H9 (cell line): ENCODE measurements around the gene PTPRN2. TPM values are rescaled to one million over a fixed set of nuclear protein-coding genes. Genes with fewer than 3 reads are reported as not detected.
A peak's percentile ranks its signal among the peaks of the same experiment; 100 is the strongest.

Experiments used
- DNase-seq: peaks from one replicate; pipeline ENCODE4 v3.0.0-alpha.2; 2017
- H2AFZ ChIP-seq: one replicate; pipeline ENCODE4 v1.6.1; 2013; ENCODE audit warnings: mild to moderate bottlenecking, low read length, control low read depth, moderate library complexity
- H2AK5ac ChIP-seq: 2 replicates; pipeline ENCODE4 v1.6.1; 2013; ENCODE audit warnings: low read length, control low read depth, mixed read lengths; ENCODE audit not compliant: insufficient read length
- H2BK120ac ChIP-seq: one replicate; pipeline ENCODE4 v1.6.1; 2013; ENCODE audit warnings: low read depth, mild to moderate bottlenecking, low read length, control low read depth, inconsistent platforms; ENCODE audit not compliant: poor library complexity, severe bottlenecking
- H2BK12ac ChIP-seq: 2 replicates; pipeline ENCODE4 v1.6.1; 2013; ENCODE audit warnings: low read length, control low read depth, mixed read lengths, low read depth; ENCODE audit not compliant: insufficient read length
- H2BK15ac ChIP-seq: 2 replicates; pipeline ENCODE4 v1.6.1; 2013; ENCODE audit warnings: low read depth, low read length, control low read depth
- H2BK20ac ChIP-seq: one replicate; pipeline ENCODE4 v1.6.1; 2013; ENCODE audit warnings: low read depth, mild to moderate bottlenecking, low read length, control low read depth, inconsistent platforms; ENCODE audit not compliant: poor library complexity, severe bottlenecking
- H2BK5ac ChIP-seq: 2 replicates; pipeline ENCODE4 v1.6.1; 2013; ENCODE audit warnings: low read length, control low read depth, mixed read lengths; ENCODE audit not compliant: insufficient read length
- H3K14ac ChIP-seq: 2 replicates; pipeline ENCODE4 v1.6.1; 2013; ENCODE audit warnings: low read length, control low read depth; ENCODE audit not compliant: insufficient read depth
- H3K18ac ChIP-seq: 2 replicates; pipeline ENCODE4 v1.6.1; 2013; ENCODE audit warnings: low read depth, mild to moderate bottlenecking, mixed read lengths, low read length, control low read depth; ENCODE audit not compliant: insufficient read length
- H3K23ac ChIP-seq: 2 replicates; pipeline ENCODE4 v1.6.1; 2013; ENCODE audit warnings: low read length, control low read depth, mixed read lengths, low read depth; ENCODE audit not compliant: insufficient read length
- H3K23me2 ChIP-seq: 2 replicates; pipeline ENCODE4 v1.6.1; 2013; ENCODE audit warnings: low read depth, mild to moderate bottlenecking, mixed read lengths, low read length, control low read depth; ENCODE audit not compliant: insufficient read length, poor library complexity, severe bottlenecking
- H3K27ac ChIP-seq: 2 replicates; pipeline ENCODE4 v1.5.1; 2013; ENCODE audit warnings: low read length, control low read depth, mixed read lengths, low read depth; ENCODE audit not compliant: insufficient read length
- H3K27me3 ChIP-seq: 2 replicates; pipeline ENCODE4 v1.6.1; 2013; ENCODE audit warnings: low read length, control low read depth, inconsistent platforms; ENCODE audit not compliant: insufficient read depth
- H3K4ac ChIP-seq: 2 replicates; pipeline ENCODE4 v1.6.1; 2013; ENCODE audit warnings: low read depth, mild to moderate bottlenecking, control low read depth, inconsistent platforms, low read length, moderate library complexity
- H3K4me1 ChIP-seq: 2 replicates; pipeline ENCODE4 v1.6.1; 2013; ENCODE audit warnings: low read length, control low read depth, inconsistent platforms; ENCODE audit not compliant: insufficient read depth
- H3K4me2 ChIP-seq: 2 replicates; pipeline ENCODE4 v1.6.1; 2013; ENCODE audit warnings: low read length, control low read depth, mixed read lengths; ENCODE audit not compliant: insufficient read length, insufficient read depth
- H3K56ac ChIP-seq: 2 replicates; pipeline ENCODE4 v1.6.1; 2013; ENCODE audit warnings: low read depth, mild to moderate bottlenecking, mixed read lengths, low read length, control low read depth; ENCODE audit not compliant: insufficient read length
- H3K79me1 ChIP-seq: 2 replicates; pipeline ENCODE4 v1.6.1; 2013; ENCODE audit warnings: low read depth, mild to moderate bottlenecking, moderate library complexity, low read length, control low read depth, inconsistent platforms; ENCODE audit not compliant: insufficient read depth, poor library complexity, severe bottlenecking
- H3K79me2 ChIP-seq: 2 replicates; pipeline ENCODE4 v1.6.1; 2013; ENCODE audit warnings: low read length, control low read depth, inconsistent platforms; ENCODE audit not compliant: insufficient read depth
- H3K9ac ChIP-seq: 2 replicates; pipeline ENCODE4 v1.6.1; 2013; ENCODE audit warnings: low read length, control low read depth, mixed read lengths; ENCODE audit not compliant: insufficient read length; ENCODE audit errors: extremely low read depth
- H3K9me3 ChIP-seq: one replicate; pipeline ENCODE4 v1.6.1; 2013; ENCODE audit warnings: low read depth, low read length, inconsistent platforms; ENCODE audit not compliant: control insufficient read depth
- H3T11ph ChIP-seq: one replicate; pipeline ENCODE4 v1.6.1; 2013; ENCODE audit warnings: mild to moderate bottlenecking, low read length, control low read depth, inconsistent platforms
- H4K20me1 ChIP-seq: one replicate; pipeline ENCODE4 v1.6.1; 2013; ENCODE audit not compliant: control insufficient read depth, insufficient read length, insufficient read depth
- H4K5ac ChIP-seq: 2 replicates; pipeline ENCODE4 v1.6.1; 2013; ENCODE audit warnings: low read depth, mild to moderate bottlenecking, mixed read lengths, low read length, control low read depth; ENCODE audit not compliant: insufficient read length
- H4K8ac ChIP-seq: replicated peaks from 2 replicates; pipeline ENCODE4 v1.6.1; 2013; ENCODE audit warnings: low read length, control low read depth, mixed read lengths, low read depth; ENCODE audit not compliant: insufficient read length
- H4K91ac ChIP-seq: 2 replicates; pipeline ENCODE4 v1.6.1; 2013; ENCODE audit warnings: low read depth, mild to moderate bottlenecking, moderate library complexity, mixed read lengths, low read length, control low read depth; ENCODE audit not compliant: insufficient read length
- H3K27ac Mint-ChIP-seq, 3 experiments: 2 replicates in 2 of 3; 3 replicates in 1 of 3; pipeline ENCODE4 v1.8.0; 2020 to 2021; ENCODE audit warnings: mixed read lengths in 3 of 3, mild to moderate bottlenecking in 1 of 3, moderate library complexity in 1 of 3
- H3K27me3 Mint-ChIP-seq: 2 replicates; pipeline ENCODE4 v1.8.0; 2021; ENCODE audit warnings: low read depth, mild to moderate bottlenecking, moderate library complexity, mixed read lengths
- H3K36me3 Mint-ChIP-seq, 3 experiments: 2 replicates in 2 of 3; 3 replicates in 1 of 3; pipeline ENCODE4 v1.8.0; 2020 to 2021; ENCODE audit warnings: low read depth in 3 of 3, mixed read lengths in 3 of 3; ENCODE audit not compliant: insufficient read depth in 1 of 3
- H3K4me1 Mint-ChIP-seq, 2 experiments: 2 replicates each; pipeline ENCODE4 v1.8.0; 2020; ENCODE audit warnings: mixed read lengths in 2 of 2
- H3K4me3 Mint-ChIP-seq, 2 experiments: 2 replicates in 1 of 2; 3 replicates in 1 of 2; pipeline ENCODE4 v1.8.0; 2020 to 2021; ENCODE audit warnings: mild to moderate bottlenecking in 2 of 2, mixed read lengths in 2 of 2, moderate library complexity in 1 of 2
- H3K9me3 Mint-ChIP-seq, 2 experiments: 2 replicates in 1 of 2; 3 replicates in 1 of 2; pipeline ENCODE4 v1.8.0; 2020; ENCODE audit warnings: mild to moderate bottlenecking in 2 of 2, mixed read lengths in 2 of 2, moderate library complexity in 1 of 2
- WGBS: extraction: QIAGEN DNeasy Blood & Tissue Kit; methylation state at CpG from one replicate; pipeline ENCODE4 v1.1.7; 2013; ENCODE audit warnings: missing lambda C conversion rate, low lambda C conversion rate, mixed read lengths; ENCODE audit not compliant: insufficient read length; ENCODE audit errors: extremely low coverage; 5-methylcytosine and 5-hydroxymethylcytosine counted together
- total RNA-seq: library from RNA; stranded (reverse); gene quantifications from 2 replicates; pipeline ENCODE4 v1.2.1, GENCODE V29; 2021
- TF ChIP-seq, protein P1 (sequence below): fragments of 200-600 bp; sonication (generic); conservative IDR thresholded peaks from 3 replicates; pipeline ENCODE4 v1.8.0; 2021; ENCODE audit warnings: antibody characterized with exemption, mild to moderate bottlenecking

Gene PTPRN2
- total RNA-seq, 1 experiment from 2014 or later, result 5.2 TPM

DNA sequence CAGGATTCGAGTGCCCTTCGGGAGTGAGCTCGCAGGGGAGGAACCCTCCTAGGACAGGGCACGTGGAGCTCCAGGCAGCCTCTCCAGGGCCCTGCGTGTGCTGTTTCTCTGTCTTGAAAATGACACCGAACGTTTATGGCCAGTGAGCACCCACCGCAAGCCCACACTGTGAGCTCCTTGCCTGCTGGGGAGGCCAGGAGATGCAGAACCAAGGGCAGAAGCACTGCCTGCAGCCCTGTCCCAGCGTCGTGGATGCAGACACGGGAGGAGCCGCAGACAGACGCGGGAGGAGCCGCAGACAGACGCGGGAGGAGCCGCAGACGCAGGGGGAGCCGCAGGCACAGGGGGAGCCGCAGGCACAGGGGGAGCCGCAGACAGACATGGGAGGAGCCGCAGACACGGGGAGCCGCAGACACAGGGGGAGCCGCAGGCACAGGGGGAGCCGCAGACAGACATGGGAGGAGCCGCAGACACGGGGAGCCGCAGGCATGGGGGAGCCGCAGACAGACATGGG, 314.4 kb downstream of the PTPRN2 start:
- no peak overlapping the region for H3K4ac ChIP-seq
- no peaks in the 10 kb centered on the region for H4K20me1 ChIP-seq
- no peaks in the 10 kb centered on the region for H3K79me2 ChIP-seq
- H3K9ac ChIP-seq, result no peak overlapping the region
- H3T11ph ChIP-seq, result no peak overlapping the region
- Mint-ChIP-seq H3K9me3 (peaks cover 19 to 22% of the 10 kb centered on the region in 2 experiments), H3K27me3 (0 out of 2 replicates have a peak, but pooled peaks cover 3% of the 10 kb centered on the region), H3K4me1 (peaks cover 15 to 21% of the 10 kb centered on the region in 2 experiments), H3K36me3 (peaks cover 5 to 16% (median 6%) of the 10 kb centered on the region in 3 experiments; a peak in 6 of 7 replicates), H3K4me3 (no peak overlapping the region), H3K27ac (peak overlapping the region in 1 of 3 experiments; percentile 34; a peak in 1 of 7 replicates)
- H3K9me3 ChIP-seq, result no peaks in the 10 kb centered on the region
- H2AFZ ChIP-seq, result no peak overlapping the region
- H3K18ac ChIP-seq, result no peak overlapping the region
- no peaks in the 10 kb centered on the region for H3K23me2 ChIP-seq
- no peak overlapping the region for H2BK120ac ChIP-seq
- H2BK12ac ChIP-seq, result no peak overlapping the region
- H4K8ac ChIP-seq, result no peak overlapping the region
- H3K79me1 ChIP-seq, result no peaks in the 10 kb centered on the region
- H4K5ac ChIP-seq, result no peak overlapping the region
- no peak overlapping the region for H3K4me2 ChIP-seq
- peak; percentile 17 for DNase-seq
- H2BK20ac ChIP-seq, result no peak overlapping the region
- no peak overlapping the region for H2BK5ac ChIP-seq
- H3K14ac ChIP-seq, result no peak overlapping the region
- no peak overlapping the region for H3K23ac ChIP-seq
- H3K27me3 ChIP-seq, result no peaks in the 10 kb centered on the region
- no CpG with 5 or more reads among the region's 31 CpGs for WGBS
- H4K91ac ChIP-seq, result no peak overlapping the region
- H2BK15ac ChIP-seq, result no peak overlapping the region
- H3K27ac ChIP-seq, result no peak overlapping the region
- no peak overlapping the region for H2AK5ac ChIP-seq
- TF ChIP-seq, protein P1, sequence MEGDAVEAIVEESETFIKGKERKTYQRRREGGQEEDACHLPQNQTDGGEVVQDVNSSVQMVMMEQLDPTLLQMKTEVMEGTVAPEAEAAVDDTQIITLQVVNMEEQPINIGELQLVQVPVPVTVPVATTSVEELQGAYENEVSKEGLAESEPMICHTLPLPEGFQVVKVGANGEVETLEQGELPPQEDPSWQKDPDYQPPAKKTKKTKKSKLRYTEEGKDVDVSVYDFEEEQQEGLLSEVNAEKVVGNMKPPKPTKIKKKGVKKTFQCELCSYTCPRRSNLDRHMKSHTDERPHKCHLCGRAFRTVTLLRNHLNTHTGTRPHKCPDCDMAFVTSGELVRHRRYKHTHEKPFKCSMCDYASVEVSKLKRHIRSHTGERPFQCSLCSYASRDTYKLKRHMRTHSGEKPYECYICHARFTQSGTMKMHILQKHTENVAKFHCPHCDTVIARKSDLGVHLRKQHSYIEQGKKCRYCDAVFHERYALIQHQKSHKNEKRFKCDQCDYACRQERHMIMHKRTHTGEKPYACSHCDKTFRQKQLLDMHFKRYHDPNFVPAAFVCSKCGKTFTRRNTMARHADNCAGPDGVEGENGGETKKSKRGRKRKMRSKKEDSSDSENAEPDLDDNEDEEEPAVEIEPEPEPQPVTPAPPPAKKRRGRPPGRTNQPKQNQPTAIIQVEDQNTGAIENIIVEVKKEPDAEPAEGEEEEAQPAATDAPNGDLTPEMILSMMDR, result no peak
- H3K56ac ChIP-seq, result no peak overlapping the region
- no peaks in the 10 kb centered on the region; the same call in 1 of the 2 replicates for H3K4me1 ChIP-seq
